Measurements from ENCODE around the gene BMP2.
A peak's percentile ranks its signal among the peaks of the same experiment; 100 is the strongest.

BMP2 gene

GRCh38 chr20:6824401-6824800 lies 56.9 kb downstream of the BMP2 start:
- Histone ChIP-seq H3K4me1 (ENCODE audit: control insufficient read depth in 1 of 2, insufficient read depth in 1 of 2, low read depth in 1 of 2, low read length in 1 of 2) (peaks cover 0 to 7% of the 10 kb centered on the region in 2 experiments), H3K27me3 (peaks cover 40% of the 10 kb centered on the region), H3K27ac (no peak overlapping the region), H3K9me3 (no peaks in the 10 kb centered on the region), H3K4me3 (ENCODE audit: low read depth in 1 of 2, low read length in 1 of 2) (no peak overlapping the region), H3K36me3 (no peaks in the 10 kb centered on the region)
- no peak for TF ChIP-seq CTCF (IDR thresholded peaks at IDR 0.05)

- Histone ChIP-seq H3K27me3 (peaks cover 12% of the 10 kb centered on the region), H3K4me3 (ENCODE audit: low read depth in 1 of 2, low read length in 1 of 2) (no peak overlapping the region), H3K27ac (no peak overlapping the region), H3K36me3 (no peaks in the 10 kb centered on the region), H3K4me1 (ENCODE audit: control insufficient read depth in 1 of 2, insufficient read depth in 1 of 2, low read depth in 1 of 2, low read length in 1 of 2) (peaks cover 0 to 7% of the 10 kb centered on the region in 2 experiments), H3K9me3 (no peaks in the 10 kb centered on the region)
- no peak for TF ChIP-seq CTCF (IDR thresholded peaks at IDR 0.05)
Measured at GRCh38 chr20:6827472-6827871, 60.0 kb downstream of the BMP2 start.

DNA sequence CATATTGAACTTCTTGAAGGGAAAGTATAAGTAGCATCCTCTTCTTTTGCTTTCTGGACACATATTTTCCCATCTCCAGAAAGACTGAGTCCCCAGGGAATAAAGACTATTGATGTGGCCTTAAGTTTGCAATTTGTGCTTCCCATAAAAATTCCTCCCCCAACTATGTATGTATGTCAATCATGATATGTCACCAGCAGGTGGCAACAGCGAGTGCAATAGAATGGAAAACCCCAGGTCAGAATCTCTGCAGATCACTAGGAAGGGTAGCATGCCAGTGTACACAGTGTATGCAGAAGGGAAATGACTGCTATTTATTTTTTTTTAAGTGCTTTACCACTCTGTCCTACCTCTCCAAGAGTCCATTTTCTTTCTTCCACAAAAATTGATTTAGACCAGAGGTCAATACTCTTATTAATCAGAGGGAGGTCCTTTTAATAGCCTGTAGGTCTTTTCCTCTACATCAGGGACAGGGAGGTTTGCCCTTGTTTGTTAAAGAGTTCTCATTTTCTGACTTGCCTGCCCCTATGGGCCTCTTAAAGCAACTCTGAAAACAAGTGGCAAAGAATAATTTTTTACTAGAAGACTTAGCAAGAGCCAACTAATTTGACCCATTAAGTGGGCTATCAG lies 61.4 kb downstream of the BMP2 start:
- H3K9me3 ChIP-seq = no peaks in the 10 kb centered on the region
- H3K27me3 ChIP-seq = no peaks in the 10 kb centered on the region
- no peak overlapping the region for H3K4me3 ChIP-seq (ENCODE audit: low read depth in 1 of 2, low read length in 1 of 2)
- no peak overlapping the region for H3K27ac ChIP-seq
- peak; percentile 52 for TF ChIP-seq CTCF (IDR thresholded peaks at IDR 0.05)
- H3K36me3 ChIP-seq = no peaks in the 10 kb centered on the region
- H3K4me1 ChIP-seq (ENCODE audit: control insufficient read depth in 1 of 2, insufficient read depth in 1 of 2, low read depth in 1 of 2, low read length in 1 of 2) = peaks cover 0 to 7% of the 10 kb centered on the region in 2 experiments

- Histone ChIP-seq H3K4me3 (ENCODE audit: low read depth in 1 of 2, low read length in 1 of 2) (no peak overlapping the region), H3K9me3 (no peaks in the 10 kb centered on the region), H3K36me3 (no peaks in the 10 kb centered on the region), H3K4me1 (ENCODE audit: control insufficient read depth in 1 of 2, insufficient read depth in 1 of 2, low read depth in 1 of 2, low read length in 1 of 2) (peaks cover 0 to 7% of the 10 kb centered on the region in 2 experiments), H3K27ac (no peak overlapping the region), H3K27me3 (no peaks in the 10 kb centered on the region)
- TF ChIP-seq CTCF (IDR thresholded peaks at IDR 0.05) = no peak
Measured at GRCh38 chr20:6829510-6830116, 62.1 kb downstream of the BMP2 start.
